ENCODE results near the gene C2orf74.

DNA sequence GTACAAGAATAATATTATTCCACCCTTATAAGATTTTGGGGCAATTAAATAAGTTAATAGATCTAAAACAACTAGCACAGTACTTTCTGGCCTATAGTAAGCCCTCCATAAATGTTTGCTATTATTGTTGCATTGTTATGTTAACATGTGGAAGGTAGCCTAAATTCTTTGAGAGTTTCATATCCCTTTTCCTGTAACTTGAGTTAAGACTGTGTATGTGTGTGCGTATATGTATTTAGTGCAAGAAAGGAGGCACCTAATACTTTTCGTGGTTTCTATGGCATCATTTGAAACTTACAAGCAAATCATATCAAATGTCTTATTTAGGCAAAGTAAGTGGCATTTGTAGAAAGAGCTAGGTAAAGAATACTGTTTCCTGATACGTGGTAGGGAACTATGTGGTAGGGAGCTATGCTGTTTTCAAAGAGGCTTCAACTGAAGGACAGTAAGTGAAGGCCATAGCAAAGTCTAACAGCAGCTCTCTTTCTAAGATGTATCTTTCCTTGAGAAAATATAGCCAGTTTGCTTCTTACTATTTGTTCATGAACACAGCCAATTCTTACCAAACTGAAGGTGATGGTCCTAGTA is 36.8 kb upstream of the C2orf74 start:
- no peak for TF ChIP-seq POLR2A (IDR thresholded peaks at IDR 0.05)
- TF ChIP-seq, protein P1, sequence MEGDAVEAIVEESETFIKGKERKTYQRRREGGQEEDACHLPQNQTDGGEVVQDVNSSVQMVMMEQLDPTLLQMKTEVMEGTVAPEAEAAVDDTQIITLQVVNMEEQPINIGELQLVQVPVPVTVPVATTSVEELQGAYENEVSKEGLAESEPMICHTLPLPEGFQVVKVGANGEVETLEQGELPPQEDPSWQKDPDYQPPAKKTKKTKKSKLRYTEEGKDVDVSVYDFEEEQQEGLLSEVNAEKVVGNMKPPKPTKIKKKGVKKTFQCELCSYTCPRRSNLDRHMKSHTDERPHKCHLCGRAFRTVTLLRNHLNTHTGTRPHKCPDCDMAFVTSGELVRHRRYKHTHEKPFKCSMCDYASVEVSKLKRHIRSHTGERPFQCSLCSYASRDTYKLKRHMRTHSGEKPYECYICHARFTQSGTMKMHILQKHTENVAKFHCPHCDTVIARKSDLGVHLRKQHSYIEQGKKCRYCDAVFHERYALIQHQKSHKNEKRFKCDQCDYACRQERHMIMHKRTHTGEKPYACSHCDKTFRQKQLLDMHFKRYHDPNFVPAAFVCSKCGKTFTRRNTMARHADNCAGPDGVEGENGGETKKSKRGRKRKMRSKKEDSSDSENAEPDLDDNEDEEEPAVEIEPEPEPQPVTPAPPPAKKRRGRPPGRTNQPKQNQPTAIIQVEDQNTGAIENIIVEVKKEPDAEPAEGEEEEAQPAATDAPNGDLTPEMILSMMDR (IDR thresholded peaks at IDR 0.05) = no peak
